ENCODE data around the gene TMEM203.

- no peak for TF ChIP-seq CTCF (IDR thresholded peaks at IDR 0.05; ENCODE audit: low read depth, low read length)
- TF ChIP-seq MAX (IDR thresholded peaks at IDR 0.05; ENCODE audit: low read depth, low read length), result no peak
- no peak for TF ChIP-seq POLR2A (IDR thresholded peaks at IDR 0.05; ENCODE audit: extremely low read depth, insufficient read length)
- no peak for TF ChIP-seq MYC (IDR thresholded peaks at IDR 0.05; ENCODE audit: low read depth, low read length)
These were observed 23.8 kb upstream of the TMEM203 start for GRCh38 chr9:137228968-137229896.
